ENCODE results near the gene COPS9.

COPS9 gene

GRCh38 chr2:240165661-240166060 lies 29.6 kb upstream of the COPS9 start:
- DNase-seq: no peak

- no peak for DNase-seq
These were observed 28.9 kb upstream of the COPS9 start for GRCh38 chr2:240165034-240165433.

GRCh38 chr2:240164586-240164985 lies 28.5 kb upstream of the COPS9 start:
- DNase-seq: no peak

GRCh38 chr2:240163844-240164574 lies 27.9 kb upstream of the COPS9 start:
- DNase-seq: no peak

- no peak for DNase-seq
These were observed 27.0 kb upstream of the COPS9 start for GRCh38 chr2:240162939-240163714.

- DNase-seq: no peak
These were observed 26.4 kb upstream of the COPS9 start for GRCh38 chr2:240162531-240162930.

GRCh38 chr2:240162032-240162431 lies 25.9 kb upstream of the COPS9 start:
- no peak for DNase-seq

GRCh38 chr2:240161087-240161750 lies 25.1 kb upstream of the COPS9 start:
- no peak for DNase-seq

GRCh38 chr2:240160291-240161086 lies 24.4 kb upstream of the COPS9 start:
- no peak for DNase-seq

- DNase-seq: no peak
These were observed 23.2 kb upstream of the COPS9 start for GRCh38 chr2:240159251-240159839.

- DNase-seq: no peak
These were observed 21.0 kb upstream of the COPS9 start for GRCh38 chr2:240157147-240157470.

GRCh38 chr2:240156435-240157146 lies 20.5 kb upstream of the COPS9 start:
- DNase-seq: no peak

- DNase-seq: no peak
These were observed 19.8 kb upstream of the COPS9 start for GRCh38 chr2:240155745-240156390.

- no peak for DNase-seq
These were observed 19.1 kb upstream of the COPS9 start for GRCh38 chr2:240155048-240155744.

- DNase-seq: no peak
These were observed 18.5 kb upstream of the COPS9 start for GRCh38 chr2:240154606-240155005.

- no peak for DNase-seq
These were observed 17.3 kb upstream of the COPS9 start for GRCh38 chr2:240153418-240153817.

GRCh38 chr2:240151477-240152031 lies 15.4 kb upstream of the COPS9 start:
- DNase-seq: no peak

GRCh38 chr2:240149943-240150784 lies 14.1 kb upstream of the COPS9 start:
- DNase-seq: peak; percentile 18

GRCh38 chr2:240147911-240148587 lies 11.9 kb upstream of the COPS9 start:
- DNase-seq: no peak

Data from DMS79 (cell line).